A549 (cell line): ENCODE measurements around the gene B3GAT3.

ENCODE experiments used
- CEBPB ChIP-seq, 2 experiments: fragments of >200 bp in 1 of 2; sonication (Bioruptor Twin) in 1 of 2; formaldehyde crosslinking in 1 of 2; IDR thresholded peaks; 2 replicates each; pipeline ENCODE4 v1.6.1; 2012 to 2016
- CTCF ChIP-seq: fragments of >200 bp; sonication (Bioruptor Twin); formaldehyde crosslinking; IDR thresholded peaks from 3 replicates; pipeline ENCODE4 v1.5.1; 2016
- E2F6 ChIP-seq: IDR thresholded peaks from 2 replicates; pipeline ENCODE4 v1.6.1; 2012; ENCODE audit warnings: low read depth, borderline replicate concordance
- JUN ChIP-seq, 2 experiments: fragments of >200 bp; sonication (Bioruptor Twin); formaldehyde crosslinking; IDR thresholded peaks; 2 replicates in 1 of 2; 3 replicates in 1 of 2; pipeline ENCODE4 v1.6.1; 2016 to 2017
- PHF8 ChIP-seq: fragments of 200-600 bp; sonication (generic); IDR thresholded peaks from 2 replicates; pipeline ENCODE4 v1.6.1; 2016; ENCODE audit warnings: low read depth, mild to moderate bottlenecking, antibody characterized with exemption, moderate library complexity, borderline replicate concordance

GRCh38 chr11:62572431-62572830 lies 49.4 kb downstream of the B3GAT3 start:
- TF ChIP-seq CTCF = no peak
- TF ChIP-seq JUN (IDR thresholded peaks at IDR 0.05) = no peak
- TF ChIP-seq PHF8 = no peak
- no peak for TF ChIP-seq CEBPB (IDR thresholded peaks at IDR 0.05)
- no peak for TF ChIP-seq E2F6
